Colonic mucosa (tissue), 4 donors: ENCODE measurements around the gene MCF2L. TPM values are rescaled to one million over a fixed set of nuclear protein-coding genes. Genes with fewer than 3 reads are reported as not detected.

ENCODE experiments used
- DNase-seq: peaks from one replicate; pipeline ENCODE4 v3.0.0-alpha.2; 2020
- H3K27ac ChIP-seq: fragments of 200-600 bp; one replicate; pipeline ENCODE4 v1.8.0; 2021
- H3K27me3 ChIP-seq: fragments of 200-600 bp; one replicate; pipeline ENCODE4 v1.8.0; 2021
- H3K36me3 ChIP-seq: fragments of 200-600 bp; one replicate; pipeline ENCODE4 v1.8.0; 2021
- H3K4me1 ChIP-seq: fragments of 200-600 bp; one replicate; pipeline ENCODE4 v1.8.0; 2021; ENCODE audit warnings: mild to moderate bottlenecking
- H3K4me3 ChIP-seq: fragments of 200-600 bp; one replicate; pipeline ENCODE4 v1.8.0; 2021
- H3K9ac ChIP-seq, 2 donors: one replicate each; pipeline ENCODE4 v1.7.0; 2013; ENCODE audit warnings: control low read depth in 2 of 2, low read depth in 2 of 2, low read length in 2 of 2
- H3K9me3 ChIP-seq: fragments of 200-600 bp; one replicate; pipeline ENCODE4 v1.8.0; 2021
- CTCF ChIP-seq: fragments of 200-600 bp; IDR thresholded peaks from one replicate; pipeline ENCODE4 v1.8.0; 2022; ENCODE audit warnings: antibody characterized with exemption, mild to moderate bottlenecking
- intact Hi-C: fragments of 100-400 bp; cut with DNase I; formaldehyde crosslinking; loops from one replicate; pipeline ENCODE4 v1.14.1; 2022
- total RNA-seq, 2 donors: library from RNA; stranded (reverse); fragmentation: NEBNext Ultra II Directional in 1 of 2; extraction: Animal tissue kit (Norgen Biotek cat#: 25700) in 1 of 2; gene quantifications; one replicate each; pipeline ENCODE4 v1.2.1, GENCODE V29; 2021
- donor health status: healthy.
- donor health status: DM: no; HTN: no; CAD: no.
- donor health status: DM: no; HTN: no; CAD: no.

MCF2L gene
- total RNA-seq, 2 donors from 2014 or later: 45.0 to 88.3 TPM

DNA sequence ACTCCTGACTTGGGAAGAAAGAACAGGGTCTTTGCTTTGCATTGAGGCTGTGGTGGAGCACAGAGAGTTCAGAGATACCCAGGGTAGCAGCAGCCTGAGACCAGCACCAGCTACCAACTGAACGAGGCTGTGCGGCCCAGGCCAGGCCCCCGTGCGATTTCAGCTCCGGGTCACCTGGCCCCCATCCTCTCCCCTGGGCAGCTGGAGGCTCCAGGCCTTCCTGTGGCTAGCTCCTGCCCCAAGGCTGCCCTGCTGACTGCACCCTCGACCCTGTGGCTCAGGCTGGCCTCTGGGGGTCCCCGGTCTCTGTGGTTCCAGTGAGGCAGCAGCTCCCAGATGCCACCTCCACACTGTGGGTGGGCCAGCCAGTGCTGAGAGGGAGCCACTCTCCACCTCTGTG is 52.8 kb downstream of the MCF2L start:
- intact Hi-C loops: no loop called here
- no peaks in the 10 kb centered on the region for H3K4me1 ChIP-seq
- TF ChIP-seq CTCF: no peak
- no peak overlapping the region for H3K9ac ChIP-seq
- H3K9me3 ChIP-seq: no peaks in the 10 kb centered on the region
- H3K27me3 ChIP-seq: no peaks in the 10 kb centered on the region
- DNase-seq: no peak
- H3K4me3 ChIP-seq: no peak overlapping the region
- no peaks in the 10 kb centered on the region for H3K36me3 ChIP-seq
- H3K27ac ChIP-seq: no peak overlapping the region

GRCh38 chr13:113022391-113022744 is 53.4 kb downstream of the MCF2L start:
- no peaks in the 10 kb centered on the region for H3K36me3 ChIP-seq
- intact Hi-C loops: no loop called here
- H3K9me3 ChIP-seq: no peaks in the 10 kb centered on the region
- no peak for TF ChIP-seq CTCF
- H3K4me1 ChIP-seq: no peaks in the 10 kb centered on the region
- H3K9ac ChIP-seq: no peak overlapping the region
- H3K27ac ChIP-seq: no peak overlapping the region
- no peak for DNase-seq
- H3K27me3 ChIP-seq: no peaks in the 10 kb centered on the region
- H3K4me3 ChIP-seq: no peak overlapping the region

DNA sequence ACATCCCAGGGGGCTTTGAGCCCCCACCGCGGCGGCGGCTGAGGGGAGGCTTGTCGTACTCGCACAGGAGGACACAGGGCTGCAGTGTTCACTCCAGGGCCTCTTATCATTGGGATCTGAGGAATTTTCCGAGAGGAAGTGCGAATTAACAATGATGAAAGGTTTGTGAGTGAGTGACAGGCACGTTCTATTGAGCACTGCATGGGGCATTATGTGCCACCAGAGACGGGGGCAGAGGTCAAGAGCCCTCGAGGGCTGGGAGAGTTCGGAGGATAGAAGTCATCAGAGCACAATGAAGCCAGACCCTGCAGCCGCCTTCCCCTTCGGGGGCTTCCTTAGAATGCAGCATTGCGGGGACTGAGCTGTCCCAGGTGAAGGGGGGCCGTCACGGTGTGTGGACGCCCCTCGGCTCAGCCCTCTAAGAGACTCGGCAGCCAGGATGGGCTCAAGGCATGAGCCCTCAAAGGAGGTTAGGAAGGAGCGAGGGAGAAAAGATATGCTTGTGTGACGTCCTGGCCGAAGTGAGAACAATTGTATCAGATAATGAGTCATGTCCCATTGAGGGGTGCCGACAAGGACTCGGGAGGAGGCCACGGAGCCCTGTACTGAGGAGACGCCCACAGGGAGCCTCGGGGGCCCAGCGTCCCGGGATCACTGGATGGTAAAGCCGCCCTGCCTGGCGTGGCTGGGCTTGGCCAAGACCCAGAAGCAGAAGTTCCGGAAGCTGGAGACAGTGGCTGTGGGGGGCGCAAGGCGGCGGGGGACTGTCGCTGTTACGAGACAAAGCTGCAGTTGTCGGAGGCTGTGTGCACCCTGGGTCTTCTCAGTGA is 53.9 kb downstream of the MCF2L start:
- DNase-seq: no peak
- no peaks in the 10 kb centered on the region for H3K36me3 ChIP-seq
- H3K4me1 ChIP-seq: no peaks in the 10 kb centered on the region
- no peak for TF ChIP-seq CTCF
- H3K27me3 ChIP-seq: no peaks in the 10 kb centered on the region
- no peaks in the 10 kb centered on the region for H3K9me3 ChIP-seq
- no peak overlapping the region for H3K9ac ChIP-seq
- H3K4me3 ChIP-seq: no peak overlapping the region
- no peak overlapping the region for H3K27ac ChIP-seq
- intact Hi-C loops: no loop called here

DNA sequence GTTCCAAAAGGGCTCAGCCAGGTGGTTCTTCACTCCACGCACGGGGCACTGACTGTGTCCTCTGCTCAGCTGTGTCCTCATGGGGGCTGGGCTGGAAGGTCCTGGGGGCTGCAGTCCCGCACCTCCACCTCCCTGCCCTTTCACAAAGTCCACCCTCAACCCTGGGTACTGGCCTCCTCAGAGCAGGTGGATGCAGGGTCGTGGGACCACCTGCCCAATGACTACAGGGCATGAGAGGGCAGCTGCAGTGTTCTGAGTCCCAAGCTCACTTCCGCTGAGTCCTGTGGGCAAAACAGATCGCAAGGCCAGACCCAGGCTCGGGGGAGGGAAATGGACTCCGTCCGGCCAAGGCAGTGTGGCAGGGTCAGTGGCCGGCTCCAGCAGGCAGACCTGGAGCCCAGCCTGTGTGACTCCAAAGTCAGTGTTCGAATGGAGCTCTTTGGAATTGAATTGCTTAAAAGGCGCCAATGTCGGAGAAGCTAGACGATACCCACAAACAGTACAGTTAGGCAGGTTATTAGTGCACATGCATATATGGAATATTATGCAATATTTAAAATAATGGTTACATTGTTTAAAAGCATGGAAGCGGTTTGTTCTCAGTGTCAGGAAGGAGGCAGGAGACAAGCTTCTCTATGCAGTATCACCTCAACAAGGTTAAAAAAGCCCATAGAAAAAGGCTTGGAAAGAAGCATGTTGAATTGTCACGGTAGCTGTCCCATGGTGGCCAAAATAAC is 54.8 kb downstream of the MCF2L start:
- Histone ChIP-seq H3K4me3 (no peak overlapping the region), H3K27me3 (no peaks in the 10 kb centered on the region), H3K9ac (no peak overlapping the region), H3K27ac (no peak overlapping the region), H3K36me3 (no peaks in the 10 kb centered on the region), H3K4me1 (no peaks in the 10 kb centered on the region), H3K9me3 (no peaks in the 10 kb centered on the region)
- no peak for DNase-seq
- intact Hi-C loops: no loop called here
- no peak for TF ChIP-seq CTCF

- Histone ChIP-seq H3K9me3 (no peaks in the 10 kb centered on the region), H3K4me3 (no peak overlapping the region), H3K36me3 (no peaks in the 10 kb centered on the region), H3K9ac (no peak overlapping the region), H3K27ac (no peak overlapping the region), H3K4me1 (no peaks in the 10 kb centered on the region), H3K27me3 (no peaks in the 10 kb centered on the region)
- TF ChIP-seq CTCF: no peak
- DNase-seq: no peak
- intact Hi-C loops: no loop called here
Observed at GRCh38 chr13:113024466-113024865, 55.5 kb downstream of the MCF2L start.
